22Rv1 (cell line): ENCODE results near the gene STARD3.

Experiments
- ZFX ChIP-seq: fragments of 450-650 bp; IDR thresholded peaks from 2 replicates; pipeline ENCODE4 v1.6.1; 2017; ENCODE audit warnings: antibody characterized with exemption, borderline replicate concordance
- TF ChIP-seq, protein P1 (sequence below): fragments of 450-650 bp; IDR thresholded peaks from 2 replicates; pipeline ENCODE4 v1.5.1; 2017; ENCODE audit warnings: mild to moderate bottlenecking

DNA sequence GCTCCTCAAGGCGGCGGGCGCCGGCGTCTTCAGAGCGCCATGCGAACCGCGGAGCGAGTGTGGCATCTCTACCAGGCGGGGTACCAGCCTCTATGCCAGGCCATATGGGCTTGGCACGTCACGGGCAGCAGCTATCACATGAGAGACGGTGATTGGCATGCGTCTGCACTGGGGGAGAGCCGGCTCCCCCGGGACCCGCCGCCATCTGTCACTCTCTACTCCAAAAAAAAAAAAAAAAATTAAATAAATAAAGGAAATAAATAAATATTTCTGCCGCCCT lies 29.2 kb upstream of the STARD3 start, which contains the start of gene NEUROD2:
- TF ChIP-seq, protein P1, sequence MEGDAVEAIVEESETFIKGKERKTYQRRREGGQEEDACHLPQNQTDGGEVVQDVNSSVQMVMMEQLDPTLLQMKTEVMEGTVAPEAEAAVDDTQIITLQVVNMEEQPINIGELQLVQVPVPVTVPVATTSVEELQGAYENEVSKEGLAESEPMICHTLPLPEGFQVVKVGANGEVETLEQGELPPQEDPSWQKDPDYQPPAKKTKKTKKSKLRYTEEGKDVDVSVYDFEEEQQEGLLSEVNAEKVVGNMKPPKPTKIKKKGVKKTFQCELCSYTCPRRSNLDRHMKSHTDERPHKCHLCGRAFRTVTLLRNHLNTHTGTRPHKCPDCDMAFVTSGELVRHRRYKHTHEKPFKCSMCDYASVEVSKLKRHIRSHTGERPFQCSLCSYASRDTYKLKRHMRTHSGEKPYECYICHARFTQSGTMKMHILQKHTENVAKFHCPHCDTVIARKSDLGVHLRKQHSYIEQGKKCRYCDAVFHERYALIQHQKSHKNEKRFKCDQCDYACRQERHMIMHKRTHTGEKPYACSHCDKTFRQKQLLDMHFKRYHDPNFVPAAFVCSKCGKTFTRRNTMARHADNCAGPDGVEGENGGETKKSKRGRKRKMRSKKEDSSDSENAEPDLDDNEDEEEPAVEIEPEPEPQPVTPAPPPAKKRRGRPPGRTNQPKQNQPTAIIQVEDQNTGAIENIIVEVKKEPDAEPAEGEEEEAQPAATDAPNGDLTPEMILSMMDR, result no peak
- no peak for TF ChIP-seq ZFX
